Smooth muscle cell (in vitro differentiated cells): ENCODE measurements around the gene ADAM22. TPM values are rescaled to one million over a fixed set of nuclear protein-coding genes. Genes with fewer than 3 reads are reported as not detected.

ENCODE experiments used
- DNase-seq: peaks from one replicate; lab custom pipeline; 2025; ENCODE audit not compliant: unreplicated experiment; lab: John Stamatoyannopoulos, UW
- H2AFZ ChIP-seq: fragments of 200-600 bp; sonication (generic); 2 replicates; pipeline ENCODE4 v1.6.0; 2016; ENCODE audit warnings: antibody characterized with exemption, low read depth, mild to moderate bottlenecking
- H3F3A ChIP-seq: fragments of 200-600 bp; sonication (generic); 2 replicates; pipeline ENCODE4 v1.6.0; 2017; ENCODE audit warnings: antibody characterized with exemption, low read depth
- H3K27ac ChIP-seq: fragments of 200-600 bp; sonication (generic); 2 replicates; pipeline ENCODE4 v1.5.1; 2016; ENCODE audit warnings: low read depth, mild to moderate bottlenecking
- H3K27me3 ChIP-seq: fragments of 200-600 bp; sonication (generic); 2 replicates; pipeline ENCODE4 v1.6.1; 2016; ENCODE audit warnings: low read depth, mild to moderate bottlenecking
- H3K36me3 ChIP-seq: fragments of 200-600 bp; sonication (generic); 2 replicates; pipeline ENCODE4 v1.5.1; 2016; ENCODE audit warnings: low read depth
- H3K4me1 ChIP-seq: fragments of 200-600 bp; sonication (generic); 2 replicates; pipeline ENCODE4 v1.5.1; 2016; ENCODE audit warnings: low read depth
- H3K4me2 ChIP-seq: fragments of 200-600 bp; sonication (generic); 2 replicates; pipeline ENCODE4 v1.6.0; 2016; ENCODE audit warnings: mild to moderate bottlenecking
- H3K4me3 ChIP-seq: fragments of 200-600 bp; sonication (generic); 2 replicates; pipeline ENCODE4 v1.5.1; 2016; ENCODE audit warnings: mild to moderate bottlenecking
- H3K79me2 ChIP-seq: fragments of 200-600 bp; sonication (generic); 2 replicates; pipeline ENCODE4 v1.6.0; 2016; ENCODE audit warnings: low read depth, mild to moderate bottlenecking
- H3K9ac ChIP-seq: fragments of 200-600 bp; sonication (generic); 2 replicates; pipeline ENCODE4 v1.6.0; 2016; ENCODE audit warnings: low read depth
- H3K9me3 ChIP-seq: fragments of 200-600 bp; sonication (generic); replicated peaks from 2 replicates; pipeline ENCODE4 v1.5.1; 2016; ENCODE audit warnings: low read depth
- H4K20me1 ChIP-seq: fragments of 200-600 bp; sonication (generic); 2 replicates; pipeline ENCODE4 v1.6.0; 2016; ENCODE audit warnings: low read depth
- CTCF ChIP-seq: fragments of 200-600 bp; sonication (generic); IDR thresholded peaks from 2 replicates; pipeline ENCODE4 v1.5.1; 2017; ENCODE audit warnings: borderline replicate concordance, mild to moderate bottlenecking, antibody characterized with exemption; ENCODE audit not compliant: insufficient read depth, poor library complexity, severe bottlenecking
- WGBS: methylation state at CpG from one replicate; pipeline ENCODE4 v1.1.7; 2016; ENCODE audit warnings: low lambda C conversion rate; 5-methylcytosine and 5-hydroxymethylcytosine counted together
- polyA plus RNA-seq: library from polyadenylated mRNA; unstranded; fragments of >200 nt; fragmentation: Nextera tagmentation; extraction: Ambion mirVana; gene quantifications from 2 replicates; pipeline ENCODE4 v1.2.1, GENCODE V29; 2016
- total RNA-seq: library from RNA; depleted of rRNA; stranded (reverse); fragments of >200 nt; gene quantifications from 2 replicates; pipeline ENCODE4 v1.2.3, GENCODE V29; 2014

ADAM22 gene
- total and polyA plus RNA-seq, 2 experiments from 2014 or later, result 0.10 to 0.22 TPM

GRCh38 chr7:88243345-88243909 is 309.4 kb downstream of the ADAM22 start:
- no peak for DNase-seq

GRCh38 chr7:88244258-88244657 is 310.2 kb downstream of the ADAM22 start:
- no peak overlapping the region for H3K27ac ChIP-seq
- 91% methylated on average over 1 of the region's 1 CpG for WGBS
- no peaks in the 10 kb centered on the region for H3K79me2 ChIP-seq

More at GRCh38 chr7:88243345-88243909, 309.4 kb downstream of the ADAM22 start:
- H3K27me3 ChIP-seq, result no peaks in the 10 kb centered on the region
- H3K27ac ChIP-seq, result no peak overlapping the region
- peak; percentile 84 for TF ChIP-seq CTCF
- no peak overlapping the region for H3K4me2 ChIP-seq
- no peaks in the 10 kb centered on the region for H3K79me2 ChIP-seq
- no peaks in the 10 kb centered on the region for H3K36me3 ChIP-seq
- H2AFZ ChIP-seq, result no peak overlapping the region
- H4K20me1 ChIP-seq, result no peaks in the 10 kb centered on the region
- no peaks in the 10 kb centered on the region for H3F3A ChIP-seq
- H3K4me3 ChIP-seq, result no peak overlapping the region
- WGBS, result 42% methylated on average over 2 of the region's 2 CpGs
- H3K9ac ChIP-seq, result no peak overlapping the region
- H3K4me1 ChIP-seq, result no peaks in the 10 kb centered on the region
- no peaks in the 10 kb centered on the region for H3K9me3 ChIP-seq

More at GRCh38 chr7:88244258-88244657, 310.2 kb downstream of the ADAM22 start:
- Histone ChIP-seq H3K4me2 (no peak overlapping the region), H3K36me3 (no peaks in the 10 kb centered on the region), H3K4me3 (no peak overlapping the region), H3K27me3 (no peaks in the 10 kb centered on the region), H4K20me1 (no peaks in the 10 kb centered on the region), H3K4me1 (no peaks in the 10 kb centered on the region), H3K9me3 (no peaks in the 10 kb centered on the region), H3F3A (no peaks in the 10 kb centered on the region), H2AFZ (no peak overlapping the region), H3K9ac (no peak overlapping the region)
- DNase-seq, result no peak
- TF ChIP-seq CTCF, result no peak

Other genes starting within 250 kb of the ADAM22 start
- 8.4 and 25.4 TPM in 2 replicates for gene SLC25A40, start 57.9 kb upstream of the ADAM22 start, total RNA-seq
- gene SLC25A40, start 57.9 kb upstream of the ADAM22 start, polyA plus RNA-seq, result 5.0 and 5.6 TPM in 2 replicates
- gene DBF4, start 57.8 kb upstream of the ADAM22 start, total RNA-seq, result 10.7 and 19.3 TPM in 2 replicates
- 7.7 and 11.0 TPM in 2 replicates for gene DBF4, start 57.8 kb upstream of the ADAM22 start, polyA plus RNA-seq